G401 (cell line): ENCODE data around the gene RUNDC3A. TPM values are rescaled to one million over a fixed set of nuclear protein-coding genes. Genes with fewer than 3 reads are reported as not detected.

Experiments
- DNase-seq: peaks from one replicate; pipeline ENCODE4 v3.0.0-alpha.2; 2015; ENCODE audit warnings: low spot score
- in situ Hi-C: cut with HindIII; loops from 2 replicates; pipeline ENCODE4 v1.10.0; 2016; ENCODE audit warnings: low sequenced_read_pairs, mixed read lengths
- total RNA-seq: library from RNA; depleted of rRNA; stranded (reverse); fragments of >200 nt; shearing (Covaris generic); gene quantifications from 2 replicates; pipeline ENCODE4 v1.2.3, GENCODE V29; 2014; rRNA removed

The RUNDC3A gene
- total RNA-seq, result 3.4 and 3.8 TPM in 2 replicates

GRCh38 chr17:44308320-44308818, at the start of gene RUNDC3A:
Gene RUNDC3A (plus strand): TSS chr17:44308601. CDS start chr17:44308833, 232 bp downstream.
- DNase-seq, result peak; percentile 95
- in situ Hi-C loops, result no loop called here

DNA sequence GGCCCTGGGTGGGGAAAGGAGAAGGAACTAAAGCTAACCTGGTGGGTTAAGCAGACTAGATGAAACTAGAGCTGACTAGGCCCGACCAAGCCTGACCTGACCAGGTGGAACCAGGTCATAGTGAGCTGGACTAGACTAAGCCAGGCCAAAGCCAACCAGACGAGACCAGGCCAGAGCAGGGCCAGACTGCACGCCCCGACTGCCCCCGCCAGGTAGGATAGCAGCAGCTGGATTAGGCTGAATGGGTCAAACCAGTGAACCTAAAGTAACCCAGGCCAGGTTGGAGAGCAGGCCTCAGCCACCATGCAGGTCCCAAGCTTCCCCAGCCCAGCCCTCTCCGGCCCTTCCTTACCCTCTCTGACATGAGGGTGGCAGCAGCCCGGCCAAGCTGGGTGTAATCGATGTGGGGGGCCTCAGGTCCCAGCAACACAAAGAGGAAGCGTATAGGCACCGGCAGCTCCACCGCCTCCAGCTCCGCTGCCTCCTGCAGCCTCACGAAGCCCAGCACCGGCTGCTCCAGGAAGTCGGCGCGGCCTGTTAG, 49.5 kb upstream of the RUNDC3A start:
- DNase-seq, result no peak
- in situ Hi-C loops, result loop anchor here (10.0 kb wide), 1 partner anchor 66 kb away; the partner anchor contains the start of gene SLC25A39

GRCh38 chr17:44260296-44260695, 48.1 kb upstream of the RUNDC3A start:
- in situ Hi-C loops, result no loop called here
- no peak for DNase-seq

DNA sequence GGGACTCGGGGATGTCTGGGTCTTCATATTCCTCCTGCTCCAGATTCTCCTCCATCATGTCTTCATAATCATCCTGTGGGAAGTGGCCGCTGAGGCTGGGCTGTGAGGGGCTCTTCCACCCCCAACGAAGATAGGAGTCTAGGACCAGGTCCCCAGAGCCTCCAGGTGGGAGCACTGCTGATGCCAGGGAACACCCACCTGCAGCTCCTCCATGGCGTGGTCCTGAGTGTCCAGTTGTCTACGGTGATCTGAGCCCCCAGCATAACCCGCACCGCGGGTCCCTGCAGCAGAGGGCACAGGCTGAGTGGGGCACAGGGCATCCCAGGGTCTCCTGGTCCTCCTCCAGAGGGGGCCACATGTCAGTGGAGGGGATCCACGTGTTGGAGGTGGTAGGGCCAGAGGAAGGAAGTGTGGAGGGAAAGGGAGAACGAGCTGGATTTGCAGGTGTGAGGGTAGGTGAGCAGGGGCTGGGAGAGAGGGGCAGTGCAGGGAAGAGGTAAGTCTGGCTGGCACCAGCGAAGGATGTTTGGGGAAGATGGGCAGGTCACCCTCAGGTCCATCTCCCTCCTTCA, 45.7 kb upstream of the RUNDC3A start:
- in situ Hi-C loops, result no loop called here
- no peak for DNase-seq

DNA sequence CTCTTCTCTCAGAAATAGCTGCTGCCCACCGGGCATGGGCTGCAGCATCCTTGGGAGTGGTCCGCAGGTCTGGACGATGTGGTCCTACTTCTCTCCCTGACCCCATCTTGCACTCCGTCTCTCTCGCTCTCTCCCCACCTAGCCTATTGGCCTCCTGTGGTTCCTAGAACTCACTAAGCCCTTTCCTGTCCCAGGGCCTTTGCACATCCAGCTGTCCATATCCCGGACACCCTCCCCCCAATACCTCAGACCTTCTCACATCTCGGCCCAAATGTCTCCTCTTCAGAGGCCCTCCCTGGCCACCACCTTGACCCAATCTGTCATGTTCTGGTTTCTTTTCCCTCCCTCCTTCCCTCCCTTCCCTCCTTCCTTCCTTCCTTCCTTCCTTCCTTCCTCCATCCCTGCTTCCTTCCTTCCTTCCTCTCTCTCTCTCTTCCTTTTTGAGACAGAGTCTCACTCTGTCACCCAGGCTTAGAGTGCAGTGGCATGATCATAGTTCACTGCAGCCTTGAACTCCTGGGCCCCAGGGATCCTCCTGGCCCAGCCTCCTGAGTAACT, 45.0 kb upstream of the RUNDC3A start:
- in situ Hi-C loops, result no loop called here
- no peak for DNase-seq

DNA sequence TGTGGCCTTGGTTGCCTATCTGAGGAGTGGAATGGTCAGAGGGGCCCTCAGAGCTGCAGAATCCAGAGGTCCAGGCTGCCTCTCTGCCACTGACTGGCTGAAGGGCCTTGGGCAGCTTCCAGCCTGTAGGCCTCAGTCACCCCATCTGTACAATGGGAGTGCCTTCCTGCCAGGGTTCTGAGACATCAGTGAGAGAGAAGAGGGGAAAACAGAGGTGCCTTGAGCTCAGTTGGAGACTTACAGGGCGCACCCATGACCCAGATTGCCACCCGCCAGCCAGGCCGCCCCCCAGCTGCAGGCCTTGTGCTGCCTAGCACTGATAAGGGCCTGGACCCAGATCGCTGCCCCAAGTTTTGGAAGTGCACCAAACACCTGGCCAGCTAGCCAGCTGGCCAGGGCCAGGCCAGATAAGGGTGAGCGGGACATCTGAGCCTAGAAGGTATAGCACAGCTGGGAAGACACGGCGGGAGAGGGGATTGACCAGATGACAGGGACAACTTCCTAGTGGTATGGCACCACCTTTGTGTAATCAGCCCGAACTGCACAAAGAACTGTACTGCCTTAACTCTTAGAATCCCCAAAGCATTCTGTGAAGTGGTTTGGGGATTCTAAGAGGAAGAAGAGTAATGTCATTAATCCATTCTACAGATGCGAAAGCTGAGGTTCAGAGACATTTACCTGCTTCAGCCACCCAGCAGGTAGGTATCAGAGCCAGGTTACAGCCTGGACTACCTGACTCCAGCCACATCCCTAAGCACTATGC, 41.8 kb upstream of the RUNDC3A start:
- in situ Hi-C loops, result no loop called here
- peak; percentile 23 for DNase-seq

DNA sequence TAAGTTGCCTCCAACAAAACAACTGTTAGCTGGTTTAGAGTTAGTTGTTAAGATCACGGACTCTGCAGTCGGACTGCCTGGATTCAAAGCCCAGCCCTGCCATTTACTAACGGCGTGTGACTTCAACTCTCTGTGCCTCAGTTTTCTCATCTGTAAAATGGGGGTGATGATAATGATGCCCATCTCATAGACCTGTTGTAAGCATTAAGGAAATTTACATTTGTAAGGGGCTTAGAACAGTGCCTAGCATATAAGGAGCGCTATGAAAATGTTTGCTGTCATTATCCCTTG, 41.3 kb upstream of the RUNDC3A start:
- in situ Hi-C loops, result no loop called here
- no peak for DNase-seq

- in situ Hi-C loops, result no loop called here
- no peak for DNase-seq
Observed at GRCh38 chr17:44267818-44268490, 40.4 kb upstream of the RUNDC3A start, which contains the start of gene SLC4A1. Gene SLC4A1 (minus strand): TSS chr17:44268135. CDS start chr17:44262866, 5,269 bp downstream.

- in situ Hi-C loops, result no loop called here
- no peak for DNase-seq
Observed at GRCh38 chr17:44268709-44269534, 39.5 kb upstream of the RUNDC3A start.

DNA sequence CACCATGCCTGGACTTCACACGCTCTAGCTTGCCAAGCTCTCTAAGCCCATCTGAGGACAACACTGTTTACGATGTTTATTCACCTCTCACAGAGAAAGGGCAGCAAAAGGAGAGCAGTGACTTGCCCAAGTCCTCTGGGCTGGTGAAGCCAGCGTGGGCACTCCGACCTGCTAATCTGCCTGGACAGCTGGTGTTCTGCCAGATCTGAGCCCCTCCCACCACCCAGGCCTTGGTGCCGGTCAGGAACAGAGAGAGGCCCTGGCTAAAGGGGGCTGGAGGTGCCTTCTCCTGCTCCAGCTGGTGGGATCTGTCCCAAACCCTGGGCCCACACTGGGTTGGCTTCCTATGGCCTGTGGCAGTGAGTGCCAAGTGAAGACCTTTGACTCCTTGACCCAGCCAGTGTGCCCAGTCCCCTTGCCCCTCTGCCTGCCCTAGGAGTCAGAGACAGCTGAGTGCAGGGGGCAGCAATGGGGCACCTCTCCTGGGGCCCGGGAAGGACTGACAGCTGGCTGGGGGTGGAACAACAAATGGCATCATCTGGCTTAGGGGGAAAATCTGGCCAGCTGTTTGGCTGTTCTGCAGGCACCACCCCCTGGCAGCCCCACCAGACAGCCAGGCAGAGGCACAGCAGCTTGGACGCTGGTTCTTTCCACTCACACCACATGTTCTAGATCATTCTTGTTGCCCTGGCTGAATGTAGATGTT, 38.7 kb upstream of the RUNDC3A start:
- no peak for DNase-seq
- in situ Hi-C loops, result no loop called here

- DNase-seq, result no peak
- in situ Hi-C loops, result no loop called here
Observed at GRCh38 chr17:44272321-44272951, 36.0 kb upstream of the RUNDC3A start.

GRCh38 chr17:44272954-44273353, 35.4 kb upstream of the RUNDC3A start:
- in situ Hi-C loops, result no loop called here

GRCh38 chr17:44273607-44274006, 34.8 kb upstream of the RUNDC3A start:
- no peak for DNase-seq
- in situ Hi-C loops, result no loop called here

More at GRCh38 chr17:44272954-44273353, 35.4 kb upstream of the RUNDC3A start:
- DNase-seq, result no peak

DNA sequence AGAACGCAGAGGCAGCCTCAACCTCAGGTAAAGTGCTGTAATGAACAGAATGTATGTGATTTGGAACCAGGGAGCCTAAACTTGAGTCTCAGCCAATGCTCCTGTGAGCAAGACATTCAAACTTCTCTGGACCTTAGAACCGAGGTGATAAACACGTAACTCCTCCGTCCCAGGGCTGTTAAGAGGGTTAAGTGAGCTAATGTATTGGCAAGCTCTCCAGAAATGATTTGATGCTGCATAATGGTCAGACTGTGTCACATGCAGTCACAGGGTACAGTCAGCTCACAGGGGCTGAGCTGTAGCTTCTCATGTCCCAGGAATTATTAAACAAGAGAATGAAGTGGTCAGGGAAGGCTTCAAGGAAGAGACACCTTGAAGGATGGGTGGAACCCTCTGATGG, 30.4 kb upstream of the RUNDC3A start:
- in situ Hi-C loops, result no loop called here
- no peak for DNase-seq

DNA sequence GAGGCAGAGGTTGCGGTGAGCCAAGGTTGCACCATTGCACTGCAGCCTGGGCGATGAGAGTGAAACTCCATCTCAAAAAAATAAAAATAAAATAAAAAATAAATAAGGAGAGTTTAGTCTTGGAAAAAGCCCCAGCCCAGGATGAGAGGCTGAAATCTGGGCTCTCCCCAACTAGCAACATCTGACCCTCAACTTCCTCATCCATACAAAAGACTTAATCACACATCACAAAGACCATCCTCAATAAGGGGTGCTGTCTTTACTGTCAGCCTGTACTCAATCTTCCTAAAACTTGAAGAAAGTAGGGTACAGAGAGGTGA, 29.1 kb upstream of the RUNDC3A start:
- DNase-seq, result no peak
- in situ Hi-C loops, result no loop called here

- no peak for DNase-seq
- in situ Hi-C loops, result no loop called here
Observed at GRCh38 chr17:44279666-44280391, 28.6 kb upstream of the RUNDC3A start.

GRCh38 chr17:44280392-44280937, 27.9 kb upstream of the RUNDC3A start:
- DNase-seq, result no peak
- in situ Hi-C loops, result no loop called here
